Fibroblast of lung (primary cell): Measurements from ENCODE around the gene TBRG4.

ENCODE experiments used
- EZH2 ChIP-seq: IDR thresholded peaks from 2 replicates; pipeline ENCODE4 v1.5.1; 2012; ENCODE audit warnings: low read length, control low read depth, mild to moderate bottlenecking; ENCODE audit errors: missing control alignments
- TF ChIP-seq, protein P1 (sequence below), 2 donors: IDR thresholded peaks in 1 of 2; conservative IDR thresholded peaks in 1 of 2; 1 replicate in 1 of 2; 2 replicates in 1 of 2; pipeline ENCODE4 v1.5.1; 2011 to 2012; ENCODE audit warnings: low read length in 2 of 2, control low read depth in 1 of 2, inconsistent platforms in 1 of 2, low read depth in 1 of 2, mild to moderate bottlenecking in 1 of 2

DNA sequence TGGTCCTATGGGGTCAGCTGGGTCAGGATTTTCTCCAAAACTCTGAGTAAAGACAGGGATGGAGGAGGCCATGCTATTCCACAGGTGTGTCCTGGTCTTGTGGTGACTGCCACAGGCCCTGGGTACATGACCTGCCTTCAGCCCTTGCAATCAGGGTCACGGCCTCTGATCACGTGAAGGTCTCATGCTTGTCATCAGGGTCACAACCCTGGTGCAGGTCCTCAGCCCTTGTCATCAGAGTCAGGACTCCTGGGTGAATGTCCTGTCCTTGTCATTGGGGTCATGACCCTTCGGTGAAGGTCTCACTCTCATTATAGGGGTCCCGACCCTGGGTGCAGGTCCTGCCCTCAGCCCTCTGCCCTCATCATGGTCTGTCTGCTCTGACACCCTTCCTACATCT, 21.9 kb upstream of the TBRG4 start:
- TF ChIP-seq, protein P1, sequence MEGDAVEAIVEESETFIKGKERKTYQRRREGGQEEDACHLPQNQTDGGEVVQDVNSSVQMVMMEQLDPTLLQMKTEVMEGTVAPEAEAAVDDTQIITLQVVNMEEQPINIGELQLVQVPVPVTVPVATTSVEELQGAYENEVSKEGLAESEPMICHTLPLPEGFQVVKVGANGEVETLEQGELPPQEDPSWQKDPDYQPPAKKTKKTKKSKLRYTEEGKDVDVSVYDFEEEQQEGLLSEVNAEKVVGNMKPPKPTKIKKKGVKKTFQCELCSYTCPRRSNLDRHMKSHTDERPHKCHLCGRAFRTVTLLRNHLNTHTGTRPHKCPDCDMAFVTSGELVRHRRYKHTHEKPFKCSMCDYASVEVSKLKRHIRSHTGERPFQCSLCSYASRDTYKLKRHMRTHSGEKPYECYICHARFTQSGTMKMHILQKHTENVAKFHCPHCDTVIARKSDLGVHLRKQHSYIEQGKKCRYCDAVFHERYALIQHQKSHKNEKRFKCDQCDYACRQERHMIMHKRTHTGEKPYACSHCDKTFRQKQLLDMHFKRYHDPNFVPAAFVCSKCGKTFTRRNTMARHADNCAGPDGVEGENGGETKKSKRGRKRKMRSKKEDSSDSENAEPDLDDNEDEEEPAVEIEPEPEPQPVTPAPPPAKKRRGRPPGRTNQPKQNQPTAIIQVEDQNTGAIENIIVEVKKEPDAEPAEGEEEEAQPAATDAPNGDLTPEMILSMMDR (conservative IDR thresholded peaks at IDR 0.05 in 1 of 2, IDR thresholded peaks at IDR 0.05 in 1 of 2; ENCODE audit: low read depth in 1 of 2, low read length in 2 of 2) = no peak
- no peak for TF ChIP-seq EZH2
